PC-3 (cell line): ENCODE measurements around the gene OR10J1. TPM values are rescaled to one million over a fixed set of nuclear protein-coding genes. Genes with fewer than 3 reads are reported as not detected.

ENCODE experiments used
- ATAC-seq: fragments of 200-7000 bp; cut with Tn5 transposase; 2 replicates; pipeline ENCODE4 v1.9.1; 2020; ENCODE audit warnings: mild to moderate bottlenecking, moderate library complexity
- BruUV-seq: library from RNA; stranded (reverse); fragments of 400-500 nt; replicated peaks from 2 replicates; lab custom pipeline; 2021; lab: Mats Ljungman, UMichigan
- CTCF ChIA-PET: fragments of 300-600 bp; sonication (Branson Sonifier 250); formaldehyde crosslinking; loops from one replicate; lab custom pipeline; 2022; ENCODE audit warnings: antibody characterized with exemption; lab: Charles Lee
- POLR2A ChIA-PET: fragments of 300-600 bp; sonication (Branson Sonifier 250); formaldehyde crosslinking; loops from one replicate; lab custom pipeline; 2022; ENCODE audit warnings: antibody characterized with exemption; ENCODE audit not compliant: unreplicated experiment; lab: Charles Lee
- DNase-seq: peaks from one replicate; pipeline ENCODE4 v3.0.0-alpha.2; 2015
- H2AFZ ChIP-seq: fragments of 300-600 bp; sonication (generic); 2 replicates; pipeline ENCODE4 v1.6.0; 2016; ENCODE audit warnings: antibody characterized with exemption, low read length
- H3F3A ChIP-seq: fragments of 300-600 bp; sonication (generic); one replicate; pipeline ENCODE4 v1.6.0; 2017; ENCODE audit warnings: antibody characterized with exemption, low read length, control low read depth, mild to moderate bottlenecking; ENCODE audit not compliant: unreplicated experiment
- H3K27ac ChIP-seq: fragments of 300-600 bp; sonication (generic); 2 replicates; pipeline ENCODE4 v1.5.1; 2016; ENCODE audit warnings: mild to moderate bottlenecking, low read length
- H3K27me3 ChIP-seq: fragments of 300-600 bp; sonication (generic); 2 replicates; pipeline ENCODE4 v1.6.1; 2016; ENCODE audit warnings: low read length, mixed read lengths
- H3K36me3 ChIP-seq: fragments of 300-600 bp; sonication (generic); 2 replicates; pipeline ENCODE4 v1.6.1; 2016; ENCODE audit warnings: low read depth, mixed run types, low read length, mixed read lengths
- H3K4me1 ChIP-seq: fragments of 300-600 bp; sonication (generic); 2 replicates; pipeline ENCODE4 v1.5.1; 2016; ENCODE audit warnings: low read length; ENCODE audit not compliant: insufficient read depth
- H3K4me2 ChIP-seq: fragments of 300-600 bp; sonication (generic); 2 replicates; pipeline ENCODE4 v1.6.0; 2016; ENCODE audit warnings: low read length
- H3K4me3 ChIP-seq: fragments of 300-600 bp; sonication (generic); 2 replicates; pipeline ENCODE4 v1.5.1; 2016; ENCODE audit warnings: mild to moderate bottlenecking, low read length, mixed read lengths
- H3K79me2 ChIP-seq: fragments of 300-600 bp; sonication (generic); 2 replicates; pipeline ENCODE4 v1.6.1; 2017; ENCODE audit warnings: low read length, mixed read lengths
- H3K9ac ChIP-seq: fragments of 300-600 bp; sonication (generic); 2 replicates; pipeline ENCODE4 v1.6.0; 2016; ENCODE audit warnings: mild to moderate bottlenecking, low read length
- H3K9me2 ChIP-seq: fragments of 300-600 bp; sonication (generic); replicated peaks from 2 replicates; pipeline ENCODE4 v1.6.1; 2016; ENCODE audit warnings: mixed run types, low read length, mixed read lengths
- H3K9me3 ChIP-seq: fragments of 300-600 bp; sonication (generic); 2 replicates; pipeline ENCODE4 v1.6.1; 2016; ENCODE audit warnings: low read length, mixed read lengths
- H4K20me1 ChIP-seq: fragments of 300-600 bp; sonication (generic); 2 replicates; pipeline ENCODE4 v1.6.1; 2016; ENCODE audit warnings: low read length, mixed read lengths
- CTCF ChIP-seq: fragments of 300-600 bp; sonication (generic); conservative IDR thresholded peaks from 2 replicates; pipeline ENCODE4 v1.5.1; 2017; ENCODE audit warnings: antibody characterized with exemption, low read depth, mild to moderate bottlenecking, low read length
- EZH2 ChIP-seq: fragments of 300-600 bp; sonication (generic); IDR thresholded peaks from one replicate; pipeline ENCODE4 v1.6.1; 2017; ENCODE audit warnings: antibody characterized with exemption, mild to moderate bottlenecking, low read length; ENCODE audit not compliant: unreplicated experiment
- EZH2phosphoT487 ChIP-seq: fragments of 300-600 bp; sonication (generic); IDR thresholded peaks from 2 replicates; pipeline ENCODE4 v1.6.1; 2018; ENCODE audit warnings: mild to moderate bottlenecking, antibody characterized with exemption, low read length, borderline replicate concordance
- intact Hi-C: fragments of 100-400 bp; cut with micrococcal nuclease; formaldehyde crosslinking; loops from 2 replicates; pipeline ENCODE4 v1.9.0; 2023
- total RNA-seq: library from RNA; depleted of rRNA; stranded (reverse); fragments of >200 nt; gene quantifications from 2 replicates; pipeline ENCODE4 v1.2.3, GENCODE V29; 2014

OR10J1 gene
- total RNA-seq, 1 experiment from 2014 or later = not detected

GRCh38 chr1:159459551-159459950 is 20.0 kb downstream of the OR10J1 start:
- no peaks in the 10 kb centered on the region for H3F3A ChIP-seq
- H3K9ac ChIP-seq = no peak overlapping the region
- no peak overlapping the region for H3K4me3 ChIP-seq
- ATAC-seq = no peak
- no peaks in the 10 kb centered on the region for H3K36me3 ChIP-seq
- BruUV-seq = no TSS peak
- intact Hi-C loops = no loop called here
- no peaks in the 10 kb centered on the region for H3K27me3 ChIP-seq
- no peak overlapping the region for H2AFZ ChIP-seq
- ChIA-PET CTCF (no interaction called here), POLR2A (interaction anchor here (0.5 kb wide), 1 partner anchor 343 kb away, joined by 4 read pairs; no protein-coding TSS in a partner anchor)
- no peak overlapping the region for H3K4me2 ChIP-seq
- no peak overlapping the region for H3K27ac ChIP-seq
- no peaks in the 10 kb centered on the region for H4K20me1 ChIP-seq
- H3K9me3 ChIP-seq = peaks cover 10% of the 10 kb centered on the region
- no peaks in the 10 kb centered on the region for H3K9me2 ChIP-seq
- H3K4me1 ChIP-seq = no peaks in the 10 kb centered on the region
- H3K79me2 ChIP-seq = no peaks in the 10 kb centered on the region
- TF ChIP-seq EZH2 (no peak), CTCF (no peak), EZH2phosphoT487 (no peak)
- no peak for DNase-seq

DNA sequence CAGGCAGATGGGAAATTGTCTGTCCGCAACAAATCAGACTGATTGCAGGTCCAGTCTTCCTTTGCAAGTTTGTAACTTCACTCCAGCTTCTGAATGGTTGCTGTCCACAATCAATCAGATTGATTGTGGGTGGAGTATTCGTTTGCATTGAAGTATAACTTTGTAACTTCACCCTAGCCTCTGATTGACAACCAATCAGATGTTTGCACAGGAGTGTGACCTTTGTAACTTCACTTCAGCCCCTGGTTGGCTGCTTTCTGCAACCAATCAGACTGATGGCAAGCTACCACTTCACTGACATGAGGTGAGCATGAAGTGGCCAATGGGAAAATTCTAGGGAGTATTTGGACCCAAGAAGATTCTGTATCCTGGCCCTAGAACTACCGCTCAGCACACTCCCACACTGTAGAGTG is 25.7 kb downstream of the OR10J1 start:
- no peak for ATAC-seq
- CTCF ChIA-PET = no interaction called here
- no TSS peak for BruUV-seq

More for the DNA sequence above, 25.7 kb downstream of the OR10J1 start:
- Histone ChIP-seq H4K20me1 (no peaks in the 10 kb centered on the region), H3K36me3 (no peaks in the 10 kb centered on the region), H3K79me2 (no peaks in the 10 kb centered on the region), H3K27me3 (peaks cover 28% of the 10 kb centered on the region), H3K9ac (no peak overlapping the region), H3K4me3 (0 out of 2 replicates have a peak overlapping the region, but pooled peaks have one; percentile 26), H3K9me2 (no peaks in the 10 kb centered on the region), H3F3A (no peaks in the 10 kb centered on the region), H3K4me1 (no peaks in the 10 kb centered on the region), H3K4me2 (peak overlapping the region; percentile 56), H2AFZ (no peak overlapping the region; the same call in 1 of the 2 replicates), H3K27ac (no peak overlapping the region), H3K9me3 (peaks cover 10% of the 10 kb centered on the region)
- no peak for DNase-seq
- intact Hi-C loops = no loop called here
- POLR2A ChIA-PET = no interaction called here
- TF ChIP-seq CTCF = no peak
- no peak for TF ChIP-seq EZH2phosphoT487
- TF ChIP-seq EZH2 = no peak
